ENCODE data around the gene KIF11.

The KIF11 gene

GRCh38 chr10:92667078-92667477 lies 74.1 kb downstream of the KIF11 start:
- no peak overlapping the region for H3K4me3 ChIP-seq (ENCODE audit: low read depth, low read length)

- H3K4me3 ChIP-seq (ENCODE audit: low read depth, low read length), result no peak overlapping the region
Observed at GRCh38 chr10:92677708-92678107, 84.8 kb downstream of the KIF11 start.

DNA sequence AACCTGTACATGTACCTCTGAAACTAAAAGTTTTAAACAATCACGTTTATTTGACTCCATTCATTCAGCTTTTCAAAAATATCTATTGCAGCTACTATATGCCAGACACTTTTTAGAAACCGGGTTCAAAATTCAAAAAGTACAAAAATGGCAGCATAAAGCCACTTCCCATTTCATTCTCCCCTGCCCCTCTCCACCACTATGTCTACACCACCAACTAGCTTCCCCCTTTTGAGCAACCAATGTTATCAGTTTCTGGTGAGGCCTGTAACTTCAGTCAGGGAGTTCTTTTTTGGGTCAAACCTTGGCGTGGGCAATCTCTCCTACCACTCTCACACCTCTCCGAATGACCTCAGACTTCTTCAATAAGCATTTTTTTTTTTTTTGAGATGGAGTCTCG lies 85.3 kb downstream of the KIF11 start:
- H3K4me3 ChIP-seq (ENCODE audit: low read depth, low read length), result no peak overlapping the region

GRCh38 chr10:92681306-92681834 lies 88.4 kb downstream of the KIF11 start:
- no peak overlapping the region for H3K4me3 ChIP-seq (ENCODE audit: low read depth, low read length)

DNA sequence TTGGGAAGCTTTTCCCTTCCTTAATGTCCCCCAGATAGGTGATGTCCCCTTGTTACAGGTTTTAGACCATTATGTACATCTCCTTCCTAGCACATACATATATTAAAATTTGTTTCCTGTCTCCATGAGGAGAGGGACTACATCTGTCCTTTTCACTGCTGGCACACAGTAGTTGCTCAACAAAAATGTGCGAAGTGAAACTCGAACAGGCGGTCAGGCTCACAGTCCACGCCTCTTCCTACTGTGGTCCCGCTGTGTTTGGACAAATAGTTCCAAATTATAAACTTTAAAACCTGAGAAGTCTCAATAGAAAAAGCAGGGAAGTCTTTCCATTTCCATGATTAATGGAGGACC lies 95.6 kb downstream of the KIF11 start:
- peak overlapping the region; percentile 30 for H3K4me3 ChIP-seq (ENCODE audit: low read depth, low read length)

DNA sequence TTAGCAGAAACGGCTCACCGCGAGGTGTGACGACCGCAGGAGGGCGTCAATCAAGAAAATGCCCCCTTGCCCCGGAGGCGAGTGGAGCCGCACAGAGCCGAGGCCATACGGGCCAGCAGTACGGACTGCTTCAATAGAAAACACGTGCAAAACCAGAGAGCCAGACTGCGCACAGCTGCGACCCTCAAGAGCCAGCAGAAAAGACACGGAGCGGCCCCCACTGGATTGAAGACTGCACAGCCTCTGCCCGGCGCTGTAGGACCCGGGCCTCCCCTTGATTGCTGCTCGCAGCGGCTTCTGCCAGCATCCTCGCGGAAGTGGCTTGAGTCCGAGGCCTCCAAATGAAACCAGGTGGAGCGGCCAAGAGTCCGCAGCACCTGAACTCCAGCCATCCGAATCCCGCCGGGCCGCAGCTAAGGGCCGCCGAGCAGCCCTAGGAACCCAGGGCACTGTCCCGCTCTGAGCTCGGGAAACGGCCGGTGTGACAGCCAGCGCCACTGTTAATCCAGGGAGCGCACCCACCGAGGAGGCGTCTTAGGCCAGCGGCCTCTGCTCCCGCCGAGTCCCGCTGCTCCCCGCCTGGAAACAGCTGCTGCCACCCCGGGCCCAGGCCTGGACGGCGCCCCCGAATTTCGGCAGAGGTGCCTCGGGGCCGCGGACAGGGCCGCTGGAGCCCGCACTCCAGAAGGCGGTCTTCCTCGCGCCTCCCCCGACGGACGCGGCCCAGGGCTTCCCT lies 96.2 kb downstream of the KIF11 start:
- peak overlapping the region; percentile 30 for H3K4me3 ChIP-seq (ENCODE audit: low read depth, low read length)

DNA sequence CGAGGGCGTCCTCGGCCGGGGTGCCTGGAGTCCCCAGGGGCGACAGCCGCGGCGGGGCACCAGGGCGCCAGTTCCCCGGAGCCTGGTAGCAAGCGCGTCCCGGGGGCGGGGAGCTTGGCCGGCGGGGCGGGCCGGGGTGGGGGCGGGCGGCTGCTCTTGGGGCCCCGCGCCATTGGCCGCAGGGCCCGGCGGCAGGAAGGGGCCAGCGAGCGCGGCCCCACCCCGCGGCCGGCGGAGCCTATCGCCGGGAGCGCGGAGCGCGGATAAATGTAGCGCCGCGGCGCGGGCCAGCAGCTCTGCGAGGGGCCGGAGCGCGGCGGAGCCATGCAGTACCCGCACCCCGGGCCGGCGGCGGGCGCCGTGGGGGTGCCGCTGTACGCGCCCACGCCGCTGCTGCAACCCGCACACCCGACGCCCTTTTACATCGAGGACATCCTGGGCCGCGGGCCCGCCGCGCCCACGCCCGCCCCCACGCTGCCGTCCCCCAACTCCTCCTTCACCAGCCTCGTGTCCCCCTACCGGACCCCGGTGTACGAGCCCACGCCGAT lies 96.8 kb downstream of the KIF11 start, which contains the start of gene HHEX:
TSS of gene HHEX (plus strand) at position 293 of the 548 bp plus-strand sequence. CDS start at position 325, 32 bp downstream.
- H3K4me3 ChIP-seq (ENCODE audit: low read depth, low read length), result peak within 1 kb of the TSS; percentile 37

GRCh38 chr10:92690211-92690914 lies 97.4 kb downstream of the KIF11 start:
- H3K4me3 ChIP-seq (ENCODE audit: low read depth, low read length), result peak overlapping the region; percentile 37

DNA sequence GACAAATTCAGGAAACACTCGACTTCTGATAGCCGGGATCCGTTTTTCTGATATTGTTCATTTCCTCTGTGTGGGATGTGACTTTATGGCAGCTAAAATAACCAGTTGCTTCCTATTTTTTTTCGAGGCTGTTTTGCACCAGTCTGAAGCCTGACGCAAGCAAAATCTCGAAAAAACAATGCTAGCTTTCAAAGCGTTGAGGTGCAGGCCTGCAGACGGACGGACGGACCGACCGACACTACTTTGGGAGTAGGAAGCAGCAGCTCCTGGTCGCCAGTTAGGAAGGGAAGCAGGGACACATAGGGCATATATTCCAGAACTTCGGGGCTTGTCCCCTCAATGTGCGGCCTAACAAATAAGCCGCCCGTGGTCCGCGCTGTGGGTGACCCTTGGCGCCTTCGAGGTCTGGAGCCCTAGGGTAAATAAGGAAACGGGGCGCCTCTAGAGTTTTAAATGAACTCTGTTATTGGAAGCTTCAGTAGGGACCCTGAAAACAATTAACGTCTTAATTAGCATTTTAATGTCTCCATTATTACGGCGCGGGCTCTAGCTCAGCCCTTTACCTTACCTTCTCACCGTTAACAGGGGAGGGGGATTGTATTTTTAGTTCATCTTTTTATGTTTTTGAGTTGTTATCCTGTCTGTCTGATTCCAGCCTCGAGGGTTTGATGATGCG lies 98.1 kb downstream of the KIF11 start:
- H3K4me3 ChIP-seq (ENCODE audit: low read depth, low read length), result peak overlapping the region; percentile 37

GRCh38 chr10:92691591-92692079 lies 98.7 kb downstream of the KIF11 start:
- H3K4me3 ChIP-seq (ENCODE audit: low read depth, low read length), result peak overlapping the region; percentile 10

DNA sequence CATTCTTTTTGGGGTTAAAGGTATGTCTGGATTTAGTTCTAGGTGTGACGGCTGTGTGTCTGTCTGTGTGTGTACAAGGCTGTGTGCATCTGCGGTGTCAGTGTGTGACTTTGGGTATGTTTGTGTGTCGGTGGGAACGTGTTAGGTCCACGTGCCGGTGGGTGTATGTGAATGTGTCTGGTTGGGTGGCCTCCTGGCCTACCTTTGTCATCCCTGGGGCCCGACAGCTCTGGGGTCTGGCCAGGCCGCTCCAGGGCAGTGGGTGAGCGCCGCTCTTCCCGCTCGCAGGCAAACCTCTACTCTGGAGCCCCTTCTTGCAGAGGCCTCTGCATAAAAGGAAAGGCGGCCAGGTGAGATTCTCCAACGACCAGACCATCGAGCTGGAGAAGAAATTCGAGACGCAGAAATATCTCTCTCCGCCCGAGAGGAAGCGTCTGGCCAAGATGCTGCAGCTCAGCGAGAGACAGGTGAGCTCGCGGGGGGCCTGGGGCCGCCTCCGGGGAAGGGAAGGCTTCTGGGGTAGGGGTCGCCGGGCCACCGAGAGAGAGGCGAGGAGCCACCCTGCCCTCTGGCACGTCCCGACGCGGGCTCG lies 99.2 kb downstream of the KIF11 start:
- H3K4me3 ChIP-seq (ENCODE audit: low read depth, low read length), result no peak overlapping the region

GRCh38 chr10:92692697-92693533 lies 100.0 kb downstream of the KIF11 start:
- no peak overlapping the region for H3K4me3 ChIP-seq (ENCODE audit: low read depth, low read length)

GRCh38 chr10:92693534-92693893 lies 100.6 kb downstream of the KIF11 start:
- H3K4me3 ChIP-seq (ENCODE audit: low read depth, low read length), result no peak overlapping the region

GRCh38 chr10:92695679-92696605 lies 103.0 kb downstream of the KIF11 start:
- peak overlapping the region; percentile 14 for H3K4me3 ChIP-seq (ENCODE audit: low read depth, low read length)

- H3K4me3 ChIP-seq (ENCODE audit: low read depth, low read length), result peak overlapping the region; percentile 14
Observed at GRCh38 chr10:92696606-92697383, 103.9 kb downstream of the KIF11 start.

DNA sequence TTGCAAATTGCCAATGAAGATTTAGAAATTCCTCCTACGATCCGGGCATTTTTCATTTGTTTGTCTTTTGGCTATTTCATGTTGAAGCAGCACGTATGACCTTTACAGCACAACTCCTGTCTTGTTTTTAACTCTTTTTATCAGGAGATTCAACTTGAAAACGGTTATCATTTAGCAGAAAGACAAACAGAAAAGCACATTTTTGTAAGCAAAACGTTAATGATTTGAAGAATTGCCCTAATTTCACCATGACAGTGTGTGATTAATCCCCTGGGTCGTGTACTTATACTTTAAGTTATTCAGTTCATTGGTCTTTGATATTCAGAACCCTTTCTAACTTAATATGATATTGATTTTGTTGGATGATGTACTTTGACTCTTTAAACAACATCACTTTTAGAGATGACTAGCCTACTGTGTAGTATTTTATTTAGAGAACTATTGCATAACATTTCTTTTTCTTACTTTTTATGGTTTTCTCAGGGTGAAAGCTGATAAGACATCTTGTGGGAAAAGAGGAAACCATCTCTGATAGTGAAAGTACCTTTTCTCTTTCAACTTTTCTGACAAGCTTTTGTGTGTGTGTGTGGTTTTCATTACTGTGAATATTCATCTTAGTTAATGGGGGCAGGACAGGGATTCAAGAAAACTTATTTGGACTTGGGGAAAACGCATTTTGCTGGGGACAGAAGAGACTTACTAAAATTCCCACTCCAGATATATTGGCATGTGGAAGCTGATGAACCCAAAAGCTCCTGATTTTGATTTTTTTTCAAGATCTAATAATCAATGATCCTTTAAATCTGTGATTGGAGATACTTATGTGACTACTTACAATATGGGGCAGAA lies 105.0 kb downstream of the KIF11 start:
- H3K4me3 ChIP-seq (ENCODE audit: low read depth, low read length), result no peak overlapping the region

DNA sequence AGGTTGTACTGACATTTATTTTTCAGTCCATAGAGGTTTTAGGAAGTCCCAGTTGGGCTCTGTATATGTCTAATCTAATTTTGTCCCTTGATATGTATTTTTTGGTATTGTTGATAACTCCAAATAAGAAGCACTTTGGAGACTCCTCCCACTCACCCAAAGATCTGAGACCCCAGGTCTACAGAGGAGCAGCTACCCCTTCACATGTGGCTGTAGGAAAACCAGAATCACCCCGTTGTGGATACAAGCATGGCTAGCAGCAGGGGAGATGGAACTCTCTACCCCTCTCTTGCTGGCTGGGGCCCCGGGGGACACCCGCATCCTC lies 106.2 kb downstream of the KIF11 start:
- peak overlapping the region; percentile 50 for H3K4me3 ChIP-seq (ENCODE audit: low read depth, low read length)
